NT2/D1 (cell line): Measurements from ENCODE around the gene BEND7.
"Not testable (repeated sequence)": the region's sequence is repeated elsewhere in the genome, so short reads cannot be mapped to it uniquely, and the experiment has no call there.

Source experiments
- DNase-seq: peaks from one replicate; pipeline ENCODE4 v3.0.0-alpha.2; 2011; ENCODE audit warnings: low read depth, low spot score
- H3K27me3 ChIP-seq: 2 replicates; pipeline ENCODE4 v1.6.0; 2011; ENCODE audit warnings: mild to moderate bottlenecking; ENCODE audit not compliant: insufficient read length, insufficient read depth
- H3K36me3 ChIP-seq: 2 replicates; pipeline ENCODE4 v1.6.1; 2011; ENCODE audit warnings: mild to moderate bottlenecking, low read length, mixed read lengths; ENCODE audit not compliant: insufficient read depth, insufficient read length
- H3K4me1 ChIP-seq: 2 replicates; pipeline ENCODE4 v1.5.1; 2011; ENCODE audit not compliant: insufficient read depth, insufficient read length
- H3K4me3 ChIP-seq: 2 replicates; pipeline ENCODE4 v1.5.1; 2011; ENCODE audit warnings: low read depth; ENCODE audit not compliant: insufficient read length
- H3K9ac ChIP-seq: 2 replicates; pipeline ENCODE4 v1.6.0; 2011; ENCODE audit warnings: low read depth; ENCODE audit not compliant: insufficient read length
- H3K9me3 ChIP-seq: 2 replicates; pipeline ENCODE4 v1.5.1; 2011; ENCODE audit warnings: mild to moderate bottlenecking, low read length; ENCODE audit not compliant: insufficient read depth
- SUZ12 ChIP-seq: IDR thresholded peaks from 2 replicates; pipeline ENCODE4 v1.6.1; 2011; ENCODE audit not compliant: insufficient read length, insufficient read depth; ENCODE audit errors: extremely low read depth
- YY1 ChIP-seq: IDR thresholded peaks from 2 replicates; pipeline ENCODE4 v1.6.1; 2011; ENCODE audit not compliant: insufficient read length, insufficient read depth
- ZNF274 ChIP-seq: IDR thresholded peaks from 2 replicates; pipeline ENCODE4 v1.6.1; 2011; ENCODE audit warnings: mild to moderate bottlenecking, low read depth, low read length

Gene BEND7

DNA sequence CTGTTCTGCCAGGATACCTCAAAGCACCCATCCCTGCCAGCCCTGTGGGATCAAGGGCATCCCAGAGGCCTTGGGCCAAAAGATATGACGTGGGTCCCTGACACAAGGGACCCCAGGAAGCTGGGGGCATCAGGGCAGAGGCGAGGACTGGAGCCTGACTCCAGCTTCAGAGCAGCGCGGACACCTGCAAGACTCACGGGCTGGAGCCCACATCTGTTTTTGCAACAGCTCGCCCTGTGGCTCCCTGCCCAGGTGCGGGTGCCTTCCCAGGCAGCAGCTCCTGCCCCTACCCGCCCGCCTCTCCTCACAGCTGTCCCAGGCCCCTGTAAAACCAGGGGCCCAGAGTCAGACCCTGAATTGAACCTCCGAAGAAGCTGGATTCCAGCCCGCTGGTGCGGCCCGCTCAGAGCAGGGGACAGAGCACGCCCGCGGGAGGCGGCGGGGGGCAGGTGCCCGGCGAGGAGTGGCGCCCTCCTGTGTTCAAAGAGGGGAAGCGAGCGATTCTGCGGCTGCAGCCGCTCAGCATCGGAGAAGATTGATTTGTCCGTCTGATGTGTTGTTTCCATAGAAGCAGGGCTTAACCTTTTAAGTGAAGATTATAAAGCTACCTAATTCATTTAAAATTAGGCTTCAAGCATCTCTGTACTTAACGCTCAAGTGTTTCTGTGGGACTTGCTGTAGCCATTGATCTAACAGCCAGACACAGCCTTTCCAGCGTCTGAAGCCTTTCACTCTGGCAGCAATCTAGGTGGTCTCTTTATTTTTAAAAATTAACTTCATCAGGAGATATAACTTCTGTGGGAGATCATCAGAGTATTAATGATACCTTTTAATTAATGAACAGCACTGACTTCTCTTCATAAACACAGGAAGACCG, 88.4 kb downstream of the BEND7 start:
- no peak for TF ChIP-seq SUZ12
- TF ChIP-seq YY1, result no peak
- TF ChIP-seq ZNF274, result no peak
- Histone ChIP-seq H3K4me3 (peak overlapping the region; percentile 43), H3K9me3 (no peaks in the 10 kb centered on the region), H3K27me3 (peaks cover 33% of the 10 kb centered on the region), H3K9ac (peak overlapping the region; percentile 64), H3K36me3 (no peaks in the 10 kb centered on the region), H3K4me1 (no peaks in the 10 kb centered on the region)
- peak; percentile 30 for DNase-seq

DNA sequence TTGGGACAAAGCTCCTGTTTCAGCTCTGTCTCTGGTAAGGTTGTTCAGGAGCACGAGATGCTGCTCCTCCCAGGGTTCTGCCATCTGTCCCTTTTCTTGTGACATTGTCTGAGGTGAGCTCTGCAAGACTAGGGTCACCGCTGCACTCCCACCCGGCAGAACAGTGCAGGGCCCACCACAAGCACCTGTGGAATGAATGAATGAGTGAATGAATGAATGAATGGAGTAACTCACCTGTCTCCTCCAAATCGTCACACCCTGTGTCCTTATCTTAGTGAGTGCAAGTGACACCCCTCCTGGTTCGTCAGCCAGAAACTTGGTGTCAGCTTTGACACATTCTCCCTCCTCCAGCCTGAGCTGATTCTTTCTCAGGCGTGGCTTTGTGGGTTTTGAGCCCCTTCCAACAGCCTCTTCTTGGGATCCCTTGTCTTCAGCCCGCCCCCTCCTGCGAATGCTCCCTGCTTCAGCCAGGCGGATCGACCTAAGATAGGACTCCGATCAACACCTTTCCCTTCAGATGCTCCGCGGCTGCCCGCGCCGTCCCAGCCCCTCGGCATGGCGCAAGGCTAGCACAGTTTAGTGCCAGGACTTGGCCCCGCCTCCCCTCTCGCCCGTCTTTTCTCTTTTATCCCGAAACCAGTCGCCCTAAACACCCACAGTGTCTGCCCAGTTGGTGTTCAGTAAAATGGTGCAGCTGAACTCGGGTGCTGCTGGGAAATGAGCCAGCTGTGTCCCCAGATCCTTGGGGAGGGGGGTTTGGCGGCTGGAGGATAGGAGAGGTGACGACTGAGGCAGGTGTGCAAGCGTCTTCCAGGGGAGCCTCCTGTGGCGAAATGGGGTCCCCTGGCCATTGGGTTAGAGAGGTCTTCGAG, 89.3 kb downstream of the BEND7 start:
- H3K4me3 ChIP-seq, result peak overlapping the region; percentile 43
- H3K9me3 ChIP-seq, result no peaks in the 10 kb centered on the region
- peak overlapping the region; percentile 64 for H3K9ac ChIP-seq
- H3K4me1 ChIP-seq, result no peaks in the 10 kb centered on the region
- no peak for DNase-seq
- H3K27me3 ChIP-seq, result peaks cover 33% of the 10 kb centered on the region
- no peak for TF ChIP-seq SUZ12
- no peak for TF ChIP-seq YY1
- no peak for TF ChIP-seq ZNF274
- no peaks in the 10 kb centered on the region for H3K36me3 ChIP-seq

GRCh38 chr10:13437026-13437555, 91.7 kb downstream of the BEND7 start:
- no peaks in the 10 kb centered on the region for H3K4me1 ChIP-seq
- H3K27me3 ChIP-seq, result peaks cover 33% of the 10 kb centered on the region
- DNase-seq, result no peak
- no peak overlapping the region for H3K4me3 ChIP-seq
- TF ChIP-seq SUZ12, result no peak
- TF ChIP-seq YY1, result no peak
- no peak for TF ChIP-seq ZNF274
- no peak overlapping the region for H3K9ac ChIP-seq
- H3K9me3 ChIP-seq, result no peaks in the 10 kb centered on the region
- H3K36me3 ChIP-seq, result no peaks in the 10 kb centered on the region

DNA sequence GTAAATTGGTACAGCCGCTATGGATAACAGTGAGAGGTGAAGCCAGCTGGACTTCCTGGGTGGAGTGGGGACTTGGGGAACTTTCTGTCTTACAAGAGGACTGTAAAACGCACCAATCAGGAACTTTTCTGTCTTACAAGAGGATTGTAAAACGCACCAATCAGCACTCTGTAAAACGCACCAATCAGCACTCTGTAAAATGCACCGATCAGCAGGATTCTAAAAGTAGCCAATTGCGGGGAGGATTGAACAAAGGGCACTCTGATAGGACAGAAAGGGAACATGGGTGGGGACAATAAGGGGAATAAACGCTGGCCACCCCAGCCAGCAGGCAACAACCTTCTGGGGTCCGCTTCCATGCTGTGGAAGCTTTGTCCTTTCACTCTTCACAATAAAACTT, 100.9 kb downstream of the BEND7 start:
- H3K36me3 ChIP-seq, H3K4me3 ChIP-seq, H3K9me3 ChIP-seq, H3K4me1 ChIP-seq, H3K9ac ChIP-seq, DNase-seq, H3K27me3 ChIP-seq: not testable (repeated sequence)

DNA sequence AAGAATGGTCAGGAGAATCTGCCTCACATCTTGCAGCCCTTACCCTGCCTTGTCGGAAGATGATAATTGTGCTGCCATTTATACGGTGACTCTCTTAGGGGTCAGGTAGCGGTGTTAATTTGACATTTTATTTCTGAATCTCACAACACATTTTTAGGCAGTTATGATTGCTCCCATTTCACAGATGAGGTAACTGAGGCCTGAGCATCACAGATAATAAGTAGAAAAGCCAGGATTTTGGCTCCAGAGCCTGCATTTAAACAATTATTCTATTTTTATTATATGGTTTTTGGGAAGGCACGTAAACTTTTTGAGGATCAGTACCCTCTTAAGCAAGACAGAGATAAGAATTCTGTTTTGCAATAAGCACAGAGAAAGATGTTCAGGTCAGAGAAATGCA, 103.4 kb downstream of the BEND7 start:
- no peaks in the 10 kb centered on the region for H3K36me3 ChIP-seq
- no peak for TF ChIP-seq SUZ12
- TF ChIP-seq YY1, result no peak
- no peak for TF ChIP-seq ZNF274
- H3K27me3 ChIP-seq, result no peaks in the 10 kb centered on the region
- no peak overlapping the region for H3K9ac ChIP-seq
- H3K9me3 ChIP-seq, result no peaks in the 10 kb centered on the region; the same call in 1 of the 2 replicates
- no peak overlapping the region for H3K4me3 ChIP-seq
- no peaks in the 10 kb centered on the region for H3K4me1 ChIP-seq
- DNase-seq, result no peak

- no peaks in the 10 kb centered on the region for H3K27me3 ChIP-seq
- TF ChIP-seq YY1 (no peak), ZNF274 (no peak), SUZ12 (no peak)
- DNase-seq, result no peak
These were observed 106.0 kb downstream of the BEND7 start for GRCh38 chr10:13422800-13423199.

GRCh38 chr10:13421382-13421917, 107.4 kb downstream of the BEND7 start:
- Histone ChIP-seq H3K36me3 (no peaks in the 10 kb centered on the region), H3K9ac (no peak overlapping the region)

More at GRCh38 chr10:13422800-13423199, 106.0 kb downstream of the BEND7 start:
- no peak overlapping the region for H3K4me3 ChIP-seq
- no peaks in the 10 kb centered on the region for H3K9me3 ChIP-seq
- no peak overlapping the region for H3K9ac ChIP-seq
- no peaks in the 10 kb centered on the region for H3K36me3 ChIP-seq
- no peaks in the 10 kb centered on the region for H3K4me1 ChIP-seq

More at GRCh38 chr10:13421382-13421917, 107.4 kb downstream of the BEND7 start:
- TF ChIP-seq SUZ12, result no peak
- no peak for TF ChIP-seq ZNF274
- TF ChIP-seq YY1, result no peak
- Histone ChIP-seq H3K9me3 (no peaks in the 10 kb centered on the region), H3K4me1 (peaks cover 2% of the 10 kb centered on the region), H3K27me3 (no peaks in the 10 kb centered on the region), H3K4me3 (no peak overlapping the region)
- no peak for DNase-seq
